ENCODE data around the gene KLHDC3. TPM values are rescaled to one million over a fixed set of nuclear protein-coding genes. Genes with fewer than 3 reads are reported as not detected.

Gene KLHDC3
- total and polyA plus RNA-seq, 2 of the 8 experiments (the other 6 are each of a cell fraction or from before 2014, with no cell fraction given), result 181 to 203 TPM

DNA sequence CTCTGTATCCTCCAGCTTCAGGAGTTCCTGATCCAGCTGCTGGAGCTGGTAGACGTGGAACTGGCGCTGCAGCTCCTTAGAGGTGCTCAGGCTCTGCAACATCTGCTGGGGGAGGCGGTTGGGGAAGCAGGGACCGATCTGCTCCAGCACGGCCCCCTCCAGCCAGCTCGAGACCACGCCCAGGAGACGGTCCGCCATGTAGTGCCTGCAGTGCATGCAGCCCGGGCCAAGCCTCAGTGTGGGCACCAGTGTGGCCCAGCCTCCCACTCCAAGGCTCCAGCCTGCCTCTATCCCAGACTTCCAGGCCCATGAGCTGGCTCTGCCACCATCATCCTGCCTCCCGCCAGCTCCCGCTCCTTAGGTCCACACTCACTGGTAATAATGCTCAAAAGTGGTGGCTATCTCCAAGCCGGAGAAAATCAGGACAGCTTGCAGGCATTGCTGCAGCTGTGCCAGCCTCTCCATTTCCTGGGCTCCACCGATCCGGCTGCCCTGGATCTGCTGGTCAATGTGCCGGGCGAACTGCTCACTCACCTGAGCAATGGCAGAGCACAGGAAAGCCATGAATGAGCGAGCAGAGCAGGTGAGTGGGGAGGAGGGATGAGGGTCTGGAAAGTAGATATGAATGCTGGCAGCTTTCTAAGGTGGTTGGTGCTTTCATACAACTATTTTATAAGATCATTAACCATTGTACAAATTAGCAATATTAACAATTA, 26.7 kb downstream of the KLHDC3 start:
- no peak overlapping the region for H3K27ac ChIP-seq (ENCODE audit: low read depth, low read length)
- H2BK120ac ChIP-seq (replicated peaks; ENCODE audit: low read depth, low read length), result no peak overlapping the region
- no peaks in the 10 kb centered on the region for H3K79me2 ChIP-seq (ENCODE audit: control insufficient read depth in 1 of 2, insufficient read depth in 2 of 2, low read length in 2 of 2)
- H2BK20ac ChIP-seq (ENCODE audit: low read length), result no peak overlapping the region
- ChIA-PET CTCF (ENCODE audit: partially characterized antibody) (interaction anchor here (0.8 to 1.4 kb wide), 4 partner anchors 9 to 103 kb away, joined by 3 to 6 read pairs (median 4); no protein-coding TSS in a partner anchor), POLR2A (ENCODE audit: partially characterized antibody) (interaction anchor here (0.7 to 29.7 kb wide), 7 partner anchors 8 to 83 kb away, joined by 3 to 584 read pairs (median 5); partner anchors contain the start of genes KLC4, KLHDC3, MEA1 and MRPL2)
- H3K36me3 ChIP-seq (ENCODE audit: control insufficient read depth in 2 of 4, insufficient read depth in 4 of 4, low read length in 3 of 4), result peaks cover 0 to 19% (median 11%) of the 10 kb centered on the region in 4 experiments; a peak in 4 of 8 replicates
- no peak overlapping the region for H3K14ac ChIP-seq (ENCODE audit: insufficient read length)
- no peak overlapping the region for H2BK5ac ChIP-seq (ENCODE audit: low read depth, low read length)
- no peaks in the 10 kb centered on the region; a peak in 1 of 7 replicates for H3K4me1 ChIP-seq (replicated peaks in 1 of 4; ENCODE audit: control insufficient read depth in 3 of 4, insufficient read depth in 4 of 4, low read length in 3 of 4)
- no peak overlapping the region for H3K4me3 ChIP-seq (ENCODE audit: extremely low read depth in 1 of 4, insufficient read depth in 2 of 4, low read depth in 3 of 4, low read length in 4 of 4)
- H3K56ac ChIP-seq (replicated peaks; ENCODE audit: insufficient read length, low read depth, low read length), result no peak overlapping the region
- H3K9me3 ChIP-seq (ENCODE audit: insufficient read depth in 2 of 2, low read depth in 1 of 2, low read length in 1 of 2), result no peaks in the 10 kb centered on the region
- no peak overlapping the region for H2AFZ ChIP-seq (ENCODE audit: low read length)
- no peak for FAIRE-seq
- no peak overlapping the region for H3K18ac ChIP-seq (ENCODE audit: extremely low read depth, low read length)
- DNase-seq (ENCODE audit: low read depth in 1 of 2, low spot score in 2 of 2), result no peak
- H3K23me2 ChIP-seq (ENCODE audit: low read depth, low read length), result no peaks in the 10 kb centered on the region; the same call in 1 of the 2 replicates
- no peak overlapping the region for H4K91ac ChIP-seq (replicated peaks; ENCODE audit: insufficient read length, low read length)
- H4K8ac ChIP-seq (ENCODE audit: extremely low read depth, insufficient read depth, low read length), result no peak overlapping the region
- H2BK12ac ChIP-seq (ENCODE audit: low read depth, low read length), result no peak overlapping the region
- no peaks in the 10 kb centered on the region for H3K79me1 ChIP-seq (ENCODE audit: low read depth, low read length)
- H3K4ac ChIP-seq (replicated peaks; ENCODE audit: insufficient read length, low read depth, low read length), result no peak overlapping the region
- no peak overlapping the region for H3K9ac ChIP-seq (replicated peaks in 1 of 4; ENCODE audit: extremely low read depth in 1 of 4, low read depth in 3 of 4, low read length in 3 of 4)
- H2AK5ac ChIP-seq (ENCODE audit: low read depth, low read length), result no peak overlapping the region
- H4K20me1 ChIP-seq (replicated peaks in 1 of 2; ENCODE audit: control insufficient read depth in 1 of 2, insufficient read depth in 2 of 2, low read length in 2 of 2), result peaks cover 2 to 13% of the 10 kb centered on the region in 2 experiments
- no peaks in the 10 kb centered on the region for H3K27me3 ChIP-seq (replicated peaks in 1 of 4; ENCODE audit: control insufficient read depth in 3 of 4, extremely low read depth in 1 of 4, insufficient read depth in 3 of 4, low read length in 3 of 4)
- no peak overlapping the region for H3K4me2 ChIP-seq (ENCODE audit: insufficient read depth in 1 of 2, low read depth in 2 of 2, low read length in 2 of 2)
- H4K5ac ChIP-seq (ENCODE audit: insufficient read length, low read depth, low read length), result no peak overlapping the region
- 93% methylated on average over 18 of the region's 18 CpGs; no CpG with 5 or more reads in 1 of the 2 experiments for WGBS, 2 experiments (ENCODE audit: extremely low coverage in 1 of 2, insufficient coverage in 1 of 2, insufficient read length in 1 of 2, insufficient replicate concordance in 2 of 2, low coverage in 1 of 2, low lambda C conversion rate in 2 of 2, missing lambda C conversion rate in 1 of 2)
- H3K23ac ChIP-seq (ENCODE audit: insufficient read length), result no peak overlapping the region
- H2BK15ac ChIP-seq (ENCODE audit: low read length), result no peak overlapping the region
- no peak for TF ChIP-seq GTF2F1 (IDR thresholded peaks at IDR 0.05; ENCODE audit: borderline replicate concordance, low read depth, low read length)
- no peak for TF ChIP-seq RAD21 (IDR thresholded peaks at IDR 0.05 in 1 of 2, conservative IDR thresholded peaks at IDR 0.05 in 1 of 2; ENCODE audit: low read depth in 2 of 2, low read length in 2 of 2)
- TF ChIP-seq KDM4A (IDR thresholded peaks at IDR 0.05; ENCODE audit: low read depth, low read length, severe bottlenecking), result no peak
- no peak for TF ChIP-seq SP2 (IDR thresholded peaks at IDR 0.05; ENCODE audit: low read length)
- TF ChIP-seq RFX5 (IDR thresholded peaks at IDR 0.05; ENCODE audit: borderline replicate concordance, low read depth, low read length), result no peak
- no peak for TF ChIP-seq TAF1 (IDR thresholded peaks at IDR 0.05; ENCODE audit: low read depth, low read length)
- no peak for TF ChIP-seq TAF7 (optimal IDR thresholded peaks at IDR 0.05; ENCODE audit: borderline replicate concordance, low read depth, low read length)
- TF ChIP-seq MAFK (IDR thresholded peaks at IDR 0.05; ENCODE audit: low read depth, low read length), result no peak
- TF ChIP-seq JUN (IDR thresholded peaks at IDR 0.05; ENCODE audit: low read depth, low read length), result no peak
- TF ChIP-seq RBBP5 (IDR thresholded peaks at IDR 0.05; ENCODE audit: borderline replicate concordance, low read depth, low read length), result no peak
- TF ChIP-seq EP300 (IDR thresholded peaks at IDR 0.05; ENCODE audit: borderline replicate concordance in 1 of 2, low read depth in 2 of 2, low read length in 2 of 2), result no peak

All from H1 (cell line).